ENCODE measurements around the gene FGF9. TPM values are rescaled to one million over a fixed set of nuclear protein-coding genes. Genes with fewer than 3 reads are reported as not detected.

FGF9 gene
- total RNA-seq, 1 experiment from 2014 or later = 0.35 TPM

DNA sequence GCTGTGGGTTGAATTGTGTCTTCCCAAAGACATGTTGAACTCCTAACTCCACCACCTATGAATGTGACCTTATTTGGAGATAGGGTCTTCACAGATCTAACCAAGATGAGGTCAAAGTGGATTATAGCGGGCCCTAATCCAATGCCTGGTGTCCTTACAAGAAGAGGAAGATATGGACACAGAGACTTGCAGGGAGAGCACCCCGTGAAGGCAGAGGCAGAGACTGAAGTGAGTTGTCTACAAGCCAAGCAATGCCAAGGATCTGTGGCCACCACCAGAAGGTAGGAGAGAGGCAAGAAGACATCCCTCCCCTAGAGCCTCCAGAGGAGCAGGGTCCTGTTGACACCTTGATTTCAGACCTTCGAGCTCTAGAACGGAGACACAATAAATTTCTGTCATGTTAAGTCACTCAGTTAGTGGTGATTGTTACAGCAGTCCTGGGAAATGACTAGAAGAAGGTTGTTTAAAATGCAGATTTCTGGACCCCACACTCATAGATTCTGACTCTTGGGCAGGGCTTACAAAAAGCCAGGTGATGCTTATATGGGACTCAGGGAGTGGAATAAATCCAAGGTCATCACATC lies 70.6 kb downstream of the FGF9 start:
- CTCF ChIA-PET = no interaction called here
- Mint-ChIP-seq H3K4me1 (ENCODE audit: insufficient read depth, unreplicated experiment) (no peaks in the 10 kb centered on the region), H3K27ac (ENCODE audit: low read depth, unreplicated experiment) (no peak overlapping the region), H3K36me3 (ENCODE audit: insufficient read depth, unreplicated experiment) (no peaks in the 10 kb centered on the region), H3K27me3 (ENCODE audit: insufficient read depth, unreplicated experiment) (no peaks in the 10 kb centered on the region), H3K9me3 (ENCODE audit: unreplicated experiment) (no peaks in the 10 kb centered on the region), H3K4me3 (ENCODE audit: unreplicated experiment) (no peak overlapping the region)
- POLR2A ChIA-PET = no interaction called here
- intact Hi-C loops (cut with micrococcal nuclease) = no loop called here
- no TSS peak for BruUV-seq (replicated peaks)
- TF ChIP-seq, protein P1, sequence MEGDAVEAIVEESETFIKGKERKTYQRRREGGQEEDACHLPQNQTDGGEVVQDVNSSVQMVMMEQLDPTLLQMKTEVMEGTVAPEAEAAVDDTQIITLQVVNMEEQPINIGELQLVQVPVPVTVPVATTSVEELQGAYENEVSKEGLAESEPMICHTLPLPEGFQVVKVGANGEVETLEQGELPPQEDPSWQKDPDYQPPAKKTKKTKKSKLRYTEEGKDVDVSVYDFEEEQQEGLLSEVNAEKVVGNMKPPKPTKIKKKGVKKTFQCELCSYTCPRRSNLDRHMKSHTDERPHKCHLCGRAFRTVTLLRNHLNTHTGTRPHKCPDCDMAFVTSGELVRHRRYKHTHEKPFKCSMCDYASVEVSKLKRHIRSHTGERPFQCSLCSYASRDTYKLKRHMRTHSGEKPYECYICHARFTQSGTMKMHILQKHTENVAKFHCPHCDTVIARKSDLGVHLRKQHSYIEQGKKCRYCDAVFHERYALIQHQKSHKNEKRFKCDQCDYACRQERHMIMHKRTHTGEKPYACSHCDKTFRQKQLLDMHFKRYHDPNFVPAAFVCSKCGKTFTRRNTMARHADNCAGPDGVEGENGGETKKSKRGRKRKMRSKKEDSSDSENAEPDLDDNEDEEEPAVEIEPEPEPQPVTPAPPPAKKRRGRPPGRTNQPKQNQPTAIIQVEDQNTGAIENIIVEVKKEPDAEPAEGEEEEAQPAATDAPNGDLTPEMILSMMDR (IDR thresholded peaks at IDR 0.05; ENCODE audit: unreplicated experiment) = no peak
- DNase-seq (ENCODE audit: unreplicated experiment) = no peak

DNA sequence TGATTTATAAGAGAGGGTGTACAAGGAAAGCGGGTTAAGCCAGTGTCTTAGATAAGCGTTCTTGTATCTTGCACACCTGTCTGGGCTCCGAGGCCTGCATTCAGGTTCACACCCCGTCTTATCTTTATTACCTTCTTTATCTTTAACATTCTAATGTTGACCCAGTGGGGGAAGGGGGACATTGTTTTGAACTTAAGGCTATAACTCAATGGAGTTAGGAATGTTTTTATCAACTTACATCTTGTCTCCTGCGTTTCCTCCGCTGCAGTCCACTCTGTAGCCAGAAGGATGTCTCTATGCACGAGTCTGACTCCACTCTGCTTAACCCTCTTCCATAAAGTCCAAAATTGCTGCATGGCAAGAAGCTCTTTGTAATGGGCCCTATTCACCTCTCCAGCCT lies 71.2 kb downstream of the FGF9 start:
- Mint-ChIP-seq H3K27ac (ENCODE audit: low read depth, unreplicated experiment) (no peak overlapping the region), H3K27me3 (ENCODE audit: insufficient read depth, unreplicated experiment) (no peaks in the 10 kb centered on the region), H3K36me3 (ENCODE audit: insufficient read depth, unreplicated experiment) (no peaks in the 10 kb centered on the region), H3K4me1 (ENCODE audit: insufficient read depth, unreplicated experiment) (no peaks in the 10 kb centered on the region), H3K9me3 (ENCODE audit: unreplicated experiment) (no peaks in the 10 kb centered on the region), H3K4me3 (ENCODE audit: unreplicated experiment) (no peak overlapping the region)
- ChIA-PET POLR2A (no interaction called here), CTCF (no interaction called here)
- BruUV-seq (replicated peaks) = no TSS peak
- TF ChIP-seq, protein P1 (IDR thresholded peaks at IDR 0.05; ENCODE audit: unreplicated experiment) = no peak
- intact Hi-C loops (cut with micrococcal nuclease) = no loop called here
- DNase-seq (ENCODE audit: unreplicated experiment) = no peak

DNA sequence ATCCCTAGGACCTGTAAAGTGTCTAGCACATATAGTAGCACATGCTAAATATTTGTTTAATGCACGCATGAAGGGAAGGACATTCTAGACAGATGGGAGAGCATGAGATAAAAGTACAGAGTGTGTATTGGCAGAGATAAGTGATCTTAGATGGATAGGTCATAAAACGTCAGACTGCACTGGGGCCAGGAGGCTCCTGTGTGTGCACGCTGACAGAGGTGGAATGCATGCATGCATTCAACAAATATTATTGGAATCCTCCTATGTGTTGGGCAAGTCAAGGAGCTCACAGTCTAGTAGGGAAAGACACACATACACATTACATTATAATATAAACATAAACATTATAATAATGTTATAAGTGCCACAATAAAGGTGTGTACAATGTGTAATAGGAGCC lies 73.3 kb downstream of the FGF9 start:
- POLR2A ChIA-PET = no interaction called here

DNA sequence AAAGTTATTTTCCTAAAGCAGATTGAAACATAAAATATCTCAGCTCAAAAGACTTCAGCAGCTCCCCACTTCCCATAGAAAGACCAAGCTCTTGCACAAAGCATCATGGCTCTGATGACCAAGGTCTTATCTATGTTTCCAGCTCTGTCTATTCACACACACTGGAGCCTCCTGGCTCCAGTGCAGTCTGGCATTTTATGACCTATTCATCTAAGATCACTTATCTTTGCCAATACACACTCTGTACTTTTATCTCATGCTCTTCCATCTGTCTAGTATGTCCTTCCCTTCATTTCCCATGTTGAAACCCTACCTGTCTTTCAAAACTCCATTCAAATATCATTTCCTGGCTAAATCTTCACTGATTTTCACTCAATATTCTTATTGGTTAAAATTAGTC lies 74.4 kb downstream of the FGF9 start:
- Mint-ChIP-seq H3K36me3 (ENCODE audit: insufficient read depth, unreplicated experiment) (no peaks in the 10 kb centered on the region), H3K27ac (ENCODE audit: low read depth, unreplicated experiment) (no peak overlapping the region), H3K27me3 (ENCODE audit: insufficient read depth, unreplicated experiment) (no peaks in the 10 kb centered on the region), H3K9me3 (ENCODE audit: unreplicated experiment) (no peaks in the 10 kb centered on the region), H3K4me3 (ENCODE audit: unreplicated experiment) (no peak overlapping the region), H3K4me1 (ENCODE audit: insufficient read depth, unreplicated experiment) (no peaks in the 10 kb centered on the region)
- POLR2A ChIA-PET = interaction anchor here (0.7 kb wide), 1 partner anchor 10 kb away, joined by 3 read pairs; no protein-coding TSS in a partner anchor
- no peak for DNase-seq (ENCODE audit: unreplicated experiment)
- TF ChIP-seq, protein P1 (IDR thresholded peaks at IDR 0.05; ENCODE audit: unreplicated experiment) = no peak
- no TSS peak for BruUV-seq (replicated peaks)
- CTCF ChIA-PET = interaction anchor here (0.7 kb wide), 1 partner anchor 810 kb away, joined by 3 read pairs; no protein-coding TSS in a partner anchor
- intact Hi-C loops (cut with micrococcal nuclease) = no loop called here

More for the DNA sequence above, 73.3 kb downstream of the FGF9 start:
- intact Hi-C loops (cut with micrococcal nuclease) = no loop called here
- Mint-ChIP-seq H3K27me3 (ENCODE audit: insufficient read depth, unreplicated experiment) (no peaks in the 10 kb centered on the region), H3K9me3 (ENCODE audit: unreplicated experiment) (no peaks in the 10 kb centered on the region), H3K4me3 (ENCODE audit: unreplicated experiment) (no peak overlapping the region), H3K27ac (ENCODE audit: low read depth, unreplicated experiment) (no peak overlapping the region), H3K36me3 (ENCODE audit: insufficient read depth, unreplicated experiment) (no peaks in the 10 kb centered on the region), H3K4me1 (ENCODE audit: insufficient read depth, unreplicated experiment) (no peaks in the 10 kb centered on the region)
- TF ChIP-seq, protein P1 (IDR thresholded peaks at IDR 0.05; ENCODE audit: unreplicated experiment) = no peak
- no peak for DNase-seq (ENCODE audit: unreplicated experiment)
- CTCF ChIA-PET = interaction anchor here (0.7 kb wide), 1 partner anchor 37 kb away, joined by 3 read pairs; no protein-coding TSS in a partner anchor
- BruUV-seq (replicated peaks) = no TSS peak
